GM12872 (cell line): ENCODE results near the gene MBOAT1.

Experiments
- CTCF ChIP-seq: IDR thresholded peaks from 3 replicates; pipeline ENCODE4 v1.5.1; 2011; ENCODE audit warnings: low read depth, mild to moderate bottlenecking, low read length, moderate library complexity; ENCODE audit not compliant: insufficient read depth

Gene MBOAT1

GRCh38 chr6:20207088-20207418 lies 5.2 kb downstream of the MBOAT1 start:
- TF ChIP-seq CTCF, result no peak

DNA sequence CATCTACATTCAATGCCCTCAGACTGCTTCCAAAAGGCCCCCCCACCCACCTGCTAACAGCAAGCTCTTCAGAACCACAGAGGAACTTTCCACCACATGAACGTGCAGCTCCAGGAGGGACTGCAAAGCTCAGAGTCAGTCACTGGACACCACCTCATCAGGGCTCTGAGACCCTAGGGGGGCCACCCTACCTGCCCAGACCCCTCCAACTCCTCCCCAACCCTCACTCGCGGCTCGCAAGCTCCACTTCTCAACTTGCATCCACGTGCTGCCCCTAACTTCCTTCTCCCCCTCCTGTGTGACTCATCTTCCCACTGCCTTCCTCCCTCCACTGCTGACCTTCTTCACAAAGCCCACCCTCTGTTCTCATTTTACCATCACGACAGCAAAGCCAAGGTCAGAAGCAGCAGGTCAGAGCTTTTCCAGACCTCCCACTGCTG lies 6.5 kb downstream of the MBOAT1 start:
- no peak for TF ChIP-seq CTCF

DNA sequence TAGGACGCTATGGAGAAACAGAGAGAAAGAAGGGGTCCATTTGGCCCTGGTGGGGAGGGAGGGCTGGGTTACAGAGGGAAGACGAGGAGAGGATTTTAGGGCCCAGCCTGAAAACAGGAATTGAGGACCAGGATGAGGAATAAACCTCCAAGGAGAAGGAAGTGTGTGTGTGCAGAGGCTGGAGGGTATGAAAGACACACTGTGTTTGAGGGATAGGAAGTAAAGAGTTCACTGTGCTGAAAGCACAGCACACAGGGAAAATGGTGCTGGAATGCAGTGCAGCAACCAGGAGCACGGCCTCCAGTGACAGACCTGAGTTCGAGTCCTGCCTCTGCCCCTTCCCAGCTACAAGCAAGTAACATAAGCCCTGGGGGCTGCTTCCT lies 7.8 kb downstream of the MBOAT1 start:
- TF ChIP-seq CTCF, result no peak

DNA sequence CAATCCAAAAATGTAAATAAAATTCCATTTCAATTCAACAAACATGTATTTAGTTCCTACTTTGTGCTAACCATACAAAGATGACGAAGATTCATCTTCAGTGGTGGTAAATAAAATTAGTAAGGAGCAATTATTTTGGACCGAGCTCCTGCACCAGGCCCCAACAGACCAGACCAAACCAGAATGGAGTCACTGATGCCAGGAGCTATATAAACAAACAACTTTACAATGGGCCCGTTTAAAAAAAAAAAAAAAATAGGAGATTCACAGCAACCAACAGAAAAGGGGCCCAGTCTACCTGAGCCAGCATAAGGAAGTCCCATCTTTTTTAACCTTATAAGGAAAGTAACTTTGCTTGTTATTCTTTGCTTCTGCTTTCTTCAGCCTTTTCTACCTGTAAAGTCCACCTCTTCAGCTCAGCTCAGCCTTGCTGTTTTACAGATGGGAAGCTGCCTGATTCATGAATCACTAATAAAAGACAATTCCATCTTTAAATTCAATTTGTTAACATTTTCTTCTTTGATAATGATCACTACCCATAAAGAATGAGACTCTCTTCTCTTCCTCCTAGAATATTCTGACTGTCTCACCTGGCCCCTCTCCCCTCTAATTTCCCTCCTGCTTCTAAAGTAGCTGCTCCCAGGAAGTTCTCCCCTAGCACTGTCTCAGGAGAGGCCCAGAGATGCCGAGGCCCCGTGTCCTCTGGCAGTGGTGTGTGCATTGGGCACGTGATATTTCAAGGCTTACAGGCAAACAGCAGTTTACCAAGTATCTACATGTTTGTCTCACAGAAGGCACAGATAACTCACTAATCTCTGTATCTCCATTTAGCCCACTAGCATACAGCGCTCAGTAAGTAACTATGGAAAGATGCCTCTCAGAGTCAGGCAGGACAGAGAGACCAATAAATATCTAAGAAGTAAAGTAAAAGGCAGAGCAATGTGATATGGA lies 8.4 kb downstream of the MBOAT1 start:
- no peak for TF ChIP-seq CTCF

GRCh38 chr6:20202699-20203302 lies 9.5 kb downstream of the MBOAT1 start:
- TF ChIP-seq CTCF, result no peak

DNA sequence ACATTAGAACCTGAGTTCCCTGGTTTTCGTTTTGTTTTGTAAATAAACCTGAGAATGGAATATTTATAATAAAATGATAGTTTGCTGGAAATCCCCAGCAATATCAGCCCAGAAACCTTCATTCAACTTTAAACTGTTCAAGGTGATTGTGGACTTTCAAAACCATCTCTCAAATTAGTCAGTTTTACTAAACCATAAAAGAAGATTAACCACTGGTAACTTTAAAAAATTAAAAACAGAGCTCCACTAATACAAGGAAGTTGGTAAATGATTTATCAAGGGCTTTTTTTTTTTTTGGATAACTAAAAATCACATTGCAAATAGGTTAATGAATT lies 10.0 kb downstream of the MBOAT1 start:
- TF ChIP-seq CTCF, result no peak

DNA sequence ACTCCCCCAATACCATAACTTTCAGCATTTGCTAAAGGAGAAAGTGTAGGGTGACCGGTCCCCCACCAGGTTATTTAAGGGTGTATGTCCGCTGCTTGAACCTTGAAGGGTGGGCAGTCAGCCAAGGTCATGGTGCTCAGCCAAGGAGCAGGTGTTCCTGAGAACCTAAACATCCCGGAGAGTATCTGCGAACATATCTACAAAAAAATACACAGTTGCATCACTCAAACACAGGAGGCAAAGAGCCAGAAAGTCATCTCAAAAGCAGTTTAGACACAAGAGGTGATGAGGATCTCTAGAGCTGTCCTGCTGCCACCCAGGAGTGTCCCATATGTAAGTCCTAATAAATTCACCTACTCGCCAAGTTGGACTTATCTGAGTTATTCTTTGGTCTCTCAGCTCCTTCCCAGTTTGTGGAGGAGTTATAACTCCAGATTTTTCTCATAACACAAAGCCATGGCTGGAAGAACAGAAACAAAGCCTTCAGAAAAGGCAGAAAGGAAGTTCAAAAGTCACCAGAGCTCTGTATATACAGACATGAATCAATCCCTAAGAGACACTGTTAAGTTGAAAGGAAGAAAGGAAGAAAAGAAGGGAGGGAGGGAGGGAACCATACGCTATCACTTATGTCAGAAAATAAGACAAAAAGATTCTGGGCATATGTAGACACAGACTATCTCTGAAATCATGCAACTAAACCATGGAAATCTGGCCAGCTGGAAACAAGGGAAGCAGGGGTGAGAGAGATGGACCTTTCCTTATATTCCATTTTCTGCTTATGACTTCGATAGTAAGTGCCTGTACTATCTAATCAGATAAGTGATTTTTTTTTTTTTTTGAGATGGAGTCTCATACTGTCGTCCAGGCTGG lies 11.3 kb downstream of the MBOAT1 start:
- TF ChIP-seq CTCF, result no peak
